NB4 (cell line): ENCODE measurements around the gene MND1.

Source experiments
- CTCF ChIP-seq: IDR thresholded peaks from one replicate; pipeline ENCODE4 v1.5.1; 2012; ENCODE audit warnings: low read depth, low read length
- MAX ChIP-seq: IDR thresholded peaks from 2 replicates; pipeline ENCODE4 v1.6.1; 2011; ENCODE audit warnings: low read depth, low read length
- POLR2A ChIP-seq: IDR thresholded peaks from 2 replicates; pipeline ENCODE4 v1.6.1; 2011; ENCODE audit warnings: mild to moderate bottlenecking; ENCODE audit not compliant: insufficient read length; ENCODE audit errors: extremely low read depth

- TF ChIP-seq CTCF (no peak), POLR2A (no peak), MAX (no peak)
These were observed 3.5 kb downstream of the MND1 start for GRCh38 chr4:153348006-153348405.
